Neuronal stem cell (in vitro differentiated cells): ENCODE results near the gene ZNF274.

ENCODE experiments used
- DNase-seq: peaks from one replicate; pipeline ENCODE4 v3.0.0-alpha.2; 2013; ENCODE audit warnings: low spot score
- H2AFZ ChIP-seq: one replicate; pipeline ENCODE4 v1.6.1; 2013; ENCODE audit warnings: mild to moderate bottlenecking, low read length, inconsistent platforms
- H2AK5ac ChIP-seq: 2 replicates; pipeline ENCODE4 v1.6.1; 2013; ENCODE audit warnings: low read depth, mild to moderate bottlenecking, inconsistent platforms, low read length, moderate library complexity, mixed read lengths
- H2BK120ac ChIP-seq: 2 replicates; pipeline ENCODE4 v1.6.1; 2013; ENCODE audit warnings: low read depth, mild to moderate bottlenecking, inconsistent platforms, low read length, moderate library complexity, mixed read lengths
- H2BK12ac ChIP-seq: one replicate; pipeline ENCODE4 v1.6.1; 2013; ENCODE audit warnings: low read length, inconsistent platforms
- H2BK15ac ChIP-seq: 2 replicates; pipeline ENCODE4 v1.6.1; 2013; ENCODE audit warnings: mild to moderate bottlenecking, low read length, inconsistent platforms, mixed read lengths
- H2BK5ac ChIP-seq: one replicate; pipeline ENCODE4 v1.6.1; 2013; ENCODE audit warnings: inconsistent platforms, mild to moderate bottlenecking, low read length, moderate library complexity
- H3K14ac ChIP-seq: one replicate; pipeline ENCODE4 v1.6.1; 2013; ENCODE audit warnings: low read length, inconsistent platforms
- H3K18ac ChIP-seq: 2 replicates; pipeline ENCODE4 v1.6.1; 2013; ENCODE audit warnings: low read length, inconsistent platforms
- H3K23ac ChIP-seq: 2 replicates; pipeline ENCODE4 v1.6.1; 2013; ENCODE audit warnings: low read depth, mild to moderate bottlenecking, mixed read lengths, low read length, inconsistent platforms; ENCODE audit not compliant: poor library complexity
- H3K27ac ChIP-seq: replicated peaks from 3 replicates; pipeline ENCODE4 v1.5.1; 2013; ENCODE audit warnings: low read length, inconsistent platforms
- H3K27me3 ChIP-seq, 3 experiments: 2 replicates each; pipeline ENCODE4 v1.6.1; 2013; ENCODE audit warnings: low read length in 3 of 3, mild to moderate bottlenecking in 2 of 3, inconsistent platforms in 1 of 3, low read depth in 1 of 3, mixed read lengths in 1 of 3, moderate library complexity in 1 of 3; ENCODE audit not compliant: control insufficient read depth in 3 of 3, insufficient read depth in 3 of 3
- H3K36me3 ChIP-seq, 2 donors: replicated peaks in 1 of 2; 2 replicates each; pipeline ENCODE4 v1.6.1; 2013; ENCODE audit warnings: low read length in 2 of 2; ENCODE audit not compliant: control insufficient read depth in 2 of 2, insufficient read depth in 2 of 2
- H3K4ac ChIP-seq: 2 replicates; pipeline ENCODE4 v1.6.1; 2013; ENCODE audit warnings: inconsistent platforms, mild to moderate bottlenecking, low read length, moderate library complexity
- H3K4me1 ChIP-seq, 2 donors: 1 replicate in 1 of 2; 2 replicates in 1 of 2; pipeline ENCODE4 v1.6.1; 2013; ENCODE audit warnings: low read length in 2 of 2, low read depth in 1 of 2; ENCODE audit not compliant: control insufficient read depth in 2 of 2, insufficient read depth in 1 of 2
- H3K4me2 ChIP-seq: one replicate; pipeline ENCODE4 v1.6.1; 2013; ENCODE audit warnings: mild to moderate bottlenecking, low read length, inconsistent platforms; ENCODE audit not compliant: insufficient read depth, poor library complexity, severe bottlenecking
- H3K4me3 ChIP-seq, 2 donors: 2 replicates each; pipeline ENCODE4 v1.5.1; 2013; ENCODE audit warnings: low read length in 2 of 2, mild to moderate bottlenecking in 2 of 2, inconsistent platforms in 1 of 2, moderate library complexity in 1 of 2
- H3K79me1 ChIP-seq: one replicate; pipeline ENCODE4 v1.6.1; 2013; ENCODE audit warnings: low read depth, mild to moderate bottlenecking, inconsistent platforms, low read length, moderate library complexity
- H3K9ac ChIP-seq: one replicate; pipeline ENCODE4 v1.6.1; 2013; ENCODE audit warnings: mild to moderate bottlenecking, low read depth, low read length, inconsistent platforms; ENCODE audit not compliant: poor library complexity
- H3K9me3 ChIP-seq, 2 donors: replicated peaks in 1 of 2; 2 replicates each; pipeline versions ENCODE3 to v1.6.1; 2013; ENCODE audit warnings: low read length in 2 of 2, mild to moderate bottlenecking in 2 of 2, inconsistent platforms in 1 of 2, low read depth in 1 of 2, mixed read lengths in 1 of 2, moderate library complexity in 1 of 2; ENCODE audit not compliant: control insufficient read depth in 2 of 2, insufficient read depth in 1 of 2
- H4K8ac ChIP-seq: one replicate; pipeline ENCODE4 v1.6.1; 2013; ENCODE audit warnings: low read depth, mild to moderate bottlenecking, inconsistent platforms, low read length, moderate library complexity
- H4K91ac ChIP-seq: one replicate; pipeline ENCODE4 v1.6.1; 2013; ENCODE audit warnings: low read length, low read depth, mild to moderate bottlenecking, inconsistent platforms; ENCODE audit not compliant: poor library complexity
- WGBS, 2 donors: extraction: QIAGEN DNeasy Blood & Tissue Kit; methylation state at CpG; one replicate each; pipeline ENCODE4 v1.1.7; 2013; ENCODE audit warnings: missing lambda C conversion rate in 2 of 2, mixed read lengths in 1 of 2; ENCODE audit not compliant: insufficient read length in 2 of 2, insufficient replicate concordance in 1 of 2; ENCODE audit errors: extremely low coverage in 2 of 2; 5-methylcytosine and 5-hydroxymethylcytosine counted together

Gene ZNF274

DNA sequence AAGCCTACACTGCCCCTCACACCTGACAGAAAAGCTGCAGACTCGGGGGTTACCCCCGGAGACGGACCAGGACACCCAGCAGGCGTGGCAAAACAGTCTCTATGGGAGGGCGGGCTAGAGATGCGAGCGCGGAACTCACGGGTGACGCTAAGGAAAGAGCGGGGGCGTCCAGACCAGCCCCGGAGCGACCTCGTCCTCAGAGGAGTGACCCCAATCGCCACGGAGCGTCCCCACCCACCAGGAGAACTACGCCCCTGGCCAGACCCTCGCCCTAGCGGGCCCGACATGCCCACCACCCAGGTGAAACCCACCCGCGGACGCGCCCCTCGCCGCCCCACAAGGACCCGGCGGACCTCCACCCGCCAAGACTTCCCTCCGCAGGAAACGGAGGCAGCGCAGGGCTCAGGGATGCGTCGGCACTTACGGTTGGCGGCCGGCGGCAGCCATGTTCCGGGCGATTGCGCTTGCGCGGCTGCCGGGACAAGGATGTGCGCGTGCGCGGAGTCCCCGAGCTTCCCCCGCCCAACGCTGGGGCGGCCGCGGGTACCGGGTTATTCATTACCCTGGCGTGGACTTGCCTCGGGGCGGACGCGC is 32.4 kb upstream of the ZNF274 start, which contains the start of gene ZNF329:
Gene ZNF329, minus strand, starts transcription at position 462 of the 594 bp plus-strand sequence. CDS start 21,286 bp downstream, outside the sequence.
- H3K14ac ChIP-seq, result peak within 1 kb of the TSS; percentile 98
- peak within 1 kb of the TSS; percentile 85 for H2BK15ac ChIP-seq
- peaks cover 13 to 48% of the 10 kb centered on the region in 2 donors for H3K9me3 ChIP-seq
- peak; percentile 78 for DNase-seq
- peak within 1 kb of the TSS; percentile 83 for H3K27ac ChIP-seq
- H3K4me3 ChIP-seq, result peak within 1 kb of the TSS; percentile 83 to 95
- H2AFZ ChIP-seq, result peak within 1 kb of the TSS; percentile 95
- H2AK5ac ChIP-seq, result peak within 1 kb of the TSS; percentile 76
- peak within 1 kb of the TSS; percentile 58 for H2BK12ac ChIP-seq
- peak within 1 kb of the TSS; percentile 87 for H2BK120ac ChIP-seq
- H3K9ac ChIP-seq, result peak within 1 kb of the TSS; percentile 98
- no peak within 1 kb of the TSS for H3K4ac ChIP-seq
- H3K4me1 ChIP-seq, result peaks cover 0 to 3% of the 10 kb centered on the region in 2 donors
- peaks cover 0 to 5% of the 10 kb centered on the region in 2 donors for H3K36me3 ChIP-seq
- peak within 1 kb of the TSS; percentile 97 for H3K18ac ChIP-seq
- H3K27me3 ChIP-seq, result no peaks in the 10 kb centered on the region
- peak within 1 kb of the TSS; percentile 93 for H2BK5ac ChIP-seq
- H3K23ac ChIP-seq, result peak within 1 kb of the TSS; percentile 97
- peak within 1 kb of the TSS; percentile 72 for H3K4me2 ChIP-seq
- H3K79me1 ChIP-seq, result peaks cover 4% of the 10 kb centered on the region
- H4K91ac ChIP-seq, result no peak within 1 kb of the TSS
- peak within 1 kb of the TSS; percentile 82 for H4K8ac ChIP-seq
- no CpG with 5 or more reads among the region's 62 CpGs for WGBS, 2 donors

DNA sequence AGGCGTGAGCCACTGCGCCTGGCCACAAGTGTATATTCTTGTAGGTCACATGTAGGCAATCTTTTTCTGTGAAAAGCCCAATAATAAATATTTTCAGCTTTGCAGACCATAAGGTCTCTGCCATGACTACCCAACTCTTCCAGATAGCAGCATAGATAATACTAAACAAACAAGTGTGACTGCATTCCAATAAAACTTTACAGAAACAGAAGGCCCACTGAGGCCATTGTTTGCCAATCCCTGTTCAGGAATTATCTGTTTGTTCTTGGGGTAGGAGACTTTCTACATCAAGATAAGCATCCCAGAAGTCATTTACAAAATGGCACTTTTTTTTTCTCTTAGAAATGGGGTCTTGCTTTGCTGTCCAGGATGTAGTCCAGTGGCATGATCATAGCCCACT is 29.5 kb upstream of the ZNF274 start:
- no peak overlapping the region for H3K4ac ChIP-seq
- H3K14ac ChIP-seq, result no peak overlapping the region
- H2BK15ac ChIP-seq, result no peak overlapping the region
- peaks cover 12 to 61% of the 10 kb centered on the region in 2 donors for H3K9me3 ChIP-seq
- H2BK120ac ChIP-seq, result no peak overlapping the region
- WGBS, 2 donors, result no CpG with 5 or more reads among the region's 2 CpGs
- peaks cover 4% of the 10 kb centered on the region for H3K79me1 ChIP-seq
- H2BK12ac ChIP-seq, result no peak overlapping the region
- H4K91ac ChIP-seq, result no peak overlapping the region
- H3K18ac ChIP-seq, result no peak overlapping the region
- no peak overlapping the region for H3K4me2 ChIP-seq
- no peak for DNase-seq
- H4K8ac ChIP-seq, result no peak overlapping the region
- peaks cover 0 to 5% of the 10 kb centered on the region in 2 donors for H3K36me3 ChIP-seq
- no peak overlapping the region for H3K4me3 ChIP-seq
- H3K27me3 ChIP-seq, result no peaks in the 10 kb centered on the region
- no peak overlapping the region for H2AK5ac ChIP-seq
- H3K27ac ChIP-seq, result no peak overlapping the region
- H3K23ac ChIP-seq, result no peak overlapping the region
- H3K9ac ChIP-seq, result no peak overlapping the region
- H2AFZ ChIP-seq, result no peak overlapping the region
- no peak overlapping the region for H2BK5ac ChIP-seq
- peaks cover 0 to 3% of the 10 kb centered on the region in 2 donors for H3K4me1 ChIP-seq

DNA sequence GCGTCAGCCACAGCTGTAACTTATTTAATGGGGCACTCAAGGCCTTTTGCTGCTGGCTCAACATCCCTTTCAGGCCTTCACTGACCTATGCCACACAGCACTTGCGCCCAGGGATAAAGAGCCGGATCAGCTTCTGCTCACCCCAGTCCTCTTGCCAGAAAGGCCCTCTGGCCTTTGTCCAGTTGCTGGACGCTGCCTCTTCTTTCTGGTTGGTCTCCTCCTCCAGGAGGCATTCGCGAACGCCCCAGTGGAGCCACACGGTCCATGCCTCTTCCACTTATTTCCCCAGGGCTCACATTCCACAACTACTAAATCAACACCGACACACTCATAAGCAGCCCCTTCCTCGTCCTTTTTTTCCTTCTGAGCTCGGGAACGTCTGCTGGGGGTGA is 28.6 kb upstream of the ZNF274 start:
- Histone ChIP-seq H3K79me1 (peaks cover 4% of the 10 kb centered on the region), H3K36me3 (no peaks in the 10 kb centered on the region), H3K14ac (peak overlapping the region; percentile 64), H2BK15ac (peak overlapping the region; percentile 92), H2AFZ (peak overlapping the region; percentile 99), H3K4me3 (peak overlapping the region; percentile 85 to 96), H3K4ac (no peak overlapping the region), H3K9ac (peak overlapping the region; percentile 90), H3K27me3 (no peaks in the 10 kb centered on the region), H2BK120ac (no peak overlapping the region), H3K4me1 (peaks cover 0 to 3% of the 10 kb centered on the region in 2 donors), H2AK5ac (peak overlapping the region; percentile 15), H3K9me3 (peaks cover 8 to 54% of the 10 kb centered on the region in 2 donors), H2BK12ac (no peak overlapping the region), H4K91ac (no peak overlapping the region), H3K23ac (peak overlapping the region; percentile 98), H3K27ac (peak overlapping the region; percentile 78), H3K18ac (peak overlapping the region; percentile 98), H2BK5ac (peak overlapping the region; percentile 94), H3K4me2 (peak overlapping the region; percentile 80), H4K8ac (no peak overlapping the region)
- no peak for DNase-seq
- WGBS, 2 donors, result no CpG with 5 or more reads among the region's 12 CpGs
